GM18870 (cell line): ENCODE results near the gene RUFY4.
"Not testable (repeated sequence)": the region's sequence is repeated elsewhere in the genome, so short reads cannot be mapped to it uniquely, and the experiment has no call there.

Experiments
- ATAC-seq: cut with Tn5 transposase; IDR thresholded peaks from one replicate; pipeline ENCODE4 v1.9.1; 2021; ENCODE audit warnings: moderate library complexity; ENCODE audit not compliant: unreplicated experiment

Gene RUFY4

GRCh38 chr2:218031261-218031660 is 37.8 kb upstream of the RUFY4 start:
- no peak for ATAC-seq

GRCh38 chr2:218031771-218032257 is 37.2 kb upstream of the RUFY4 start:
- no peak for ATAC-seq

DNA sequence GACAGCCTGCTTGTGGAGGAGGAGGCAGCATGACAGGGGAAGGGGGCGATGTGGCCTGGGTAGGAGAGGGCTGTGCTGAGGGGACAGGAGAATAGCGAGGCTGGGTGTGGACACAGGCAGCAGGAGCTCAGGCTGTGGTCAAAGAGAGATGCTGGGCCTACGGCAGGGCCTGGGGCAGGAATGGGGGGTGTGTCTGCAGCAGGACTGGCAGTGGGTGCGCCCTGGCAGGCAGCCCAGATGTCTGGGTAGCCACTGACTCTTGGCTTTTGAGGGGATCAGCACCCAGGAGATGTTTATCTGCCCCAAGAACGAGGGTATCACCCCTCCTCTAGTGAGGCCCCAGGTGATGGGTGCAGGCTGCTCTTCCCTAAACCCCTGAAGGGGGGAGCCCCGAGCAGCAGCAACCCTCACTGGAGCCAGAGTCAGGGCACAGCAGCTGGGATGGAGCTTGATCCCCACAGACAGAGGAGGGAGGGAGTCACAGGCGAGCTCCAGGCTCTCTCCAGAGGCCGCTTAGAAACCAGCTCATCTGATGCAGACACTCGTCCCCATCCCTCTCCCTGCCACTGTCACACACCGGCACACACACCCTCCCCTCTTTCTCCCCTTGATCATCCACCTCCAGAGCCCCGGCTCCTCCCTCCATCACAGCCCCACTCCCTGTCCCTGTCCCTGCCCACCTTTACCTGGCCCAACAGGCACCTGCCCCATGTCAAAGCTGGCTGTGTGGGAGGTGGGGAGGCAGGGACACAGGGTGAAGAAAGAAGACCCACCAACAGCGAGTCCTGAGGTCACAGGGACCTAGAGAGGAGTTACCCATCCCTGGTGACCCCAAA is 36.5 kb upstream of the RUFY4 start:
- no peak for ATAC-seq

- no peak for ATAC-seq
These were observed 35.9 kb upstream of the RUFY4 start for GRCh38 chr2:218033208-218033589.

GRCh38 chr2:218033590-218034496 is 35.2 kb upstream of the RUFY4 start:
- ATAC-seq, result no peak

- ATAC-seq, result peak; percentile 87
These were observed 34.4 kb upstream of the RUFY4 start for GRCh38 chr2:218034497-218035213.

GRCh38 chr2:218035463-218036100 is 33.5 kb upstream of the RUFY4 start:
- ATAC-seq, result no peak

- ATAC-seq, result no peak
These were observed 32.7 kb upstream of the RUFY4 start for GRCh38 chr2:218036371-218036770.

DNA sequence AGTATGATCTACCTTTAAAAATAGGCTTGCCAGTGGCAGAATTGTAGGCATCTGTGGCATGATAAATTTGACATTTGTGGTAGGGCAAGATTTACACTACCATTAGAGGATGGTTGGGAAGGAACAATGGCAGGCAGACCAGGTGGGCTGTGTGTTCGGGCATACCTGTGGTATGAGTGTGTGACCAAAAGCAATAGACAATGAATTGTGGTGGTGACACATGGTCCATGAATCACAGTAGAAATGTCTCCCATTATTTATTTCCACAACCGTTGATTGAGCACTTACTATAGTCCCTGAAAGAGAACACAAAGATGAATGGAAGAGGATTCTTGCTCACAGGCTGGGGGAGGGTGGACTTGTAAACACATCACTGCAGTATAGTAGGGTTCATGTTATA is 29.9 kb upstream of the RUFY4 start:
- ATAC-seq, result no peak

DNA sequence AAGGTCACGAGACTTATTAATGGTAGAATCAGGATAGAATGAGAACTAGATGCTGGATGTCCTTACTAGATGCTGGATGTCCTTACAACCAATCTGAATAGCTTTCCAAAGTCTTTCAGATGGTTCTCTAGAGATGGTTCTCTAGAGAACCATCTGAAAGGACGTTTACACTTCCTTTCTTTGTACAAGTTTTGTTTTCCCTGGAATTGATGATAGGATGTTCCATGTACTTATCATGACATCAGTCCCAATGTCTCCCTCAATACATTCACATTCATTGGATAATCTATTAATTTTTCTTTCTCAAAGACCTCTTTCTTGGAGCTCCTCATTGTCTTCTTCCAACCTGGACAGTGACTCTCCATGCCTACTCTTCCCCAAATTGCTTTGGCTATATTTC is 28.2 kb upstream of the RUFY4 start:
- no peak for ATAC-seq

GRCh38 chr2:218041302-218042168 is 27.5 kb upstream of the RUFY4 start:
- no peak for ATAC-seq

DNA sequence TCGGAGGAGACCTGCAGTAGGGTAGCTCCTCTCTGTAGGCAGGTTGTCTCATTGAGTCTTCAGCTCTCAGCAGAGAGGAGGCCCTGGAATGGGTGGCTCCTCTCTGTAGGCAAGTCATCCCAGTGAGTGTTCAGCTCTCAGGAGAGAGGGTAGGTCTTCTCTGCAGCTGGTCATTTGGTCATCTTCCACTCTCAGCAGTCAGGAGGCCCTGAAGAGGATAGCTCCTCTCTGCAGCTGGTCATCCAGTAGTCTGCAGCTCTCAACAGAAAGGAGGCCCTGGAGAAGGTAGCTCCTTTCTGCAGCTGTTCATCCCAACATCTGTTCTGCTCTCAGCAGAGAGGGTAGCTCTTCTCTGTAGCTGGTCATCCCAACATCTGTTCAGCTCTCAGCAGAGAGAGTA is 26.0 kb upstream of the RUFY4 start:
- no peak for ATAC-seq

GRCh38 chr2:218043701-218044109 is 25.3 kb upstream of the RUFY4 start:
- no peak for ATAC-seq

DNA sequence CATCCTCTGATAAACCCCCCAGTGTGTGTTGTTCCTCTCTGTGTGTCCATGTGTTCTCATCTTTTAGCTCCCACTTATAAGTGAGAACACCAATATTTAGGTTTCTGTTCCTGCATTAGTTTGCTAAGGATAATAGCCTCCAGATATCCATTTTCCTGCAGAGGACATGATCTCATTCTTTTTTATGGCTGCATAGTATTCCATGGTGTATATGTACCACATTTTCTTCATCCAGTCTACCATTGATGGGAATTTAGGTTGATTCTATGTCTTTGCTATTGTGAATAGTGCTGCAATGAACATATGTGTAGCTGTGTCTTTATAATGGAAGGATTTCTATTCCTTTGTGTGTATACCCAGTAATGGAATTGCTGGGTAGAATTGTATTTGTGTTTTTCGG is 24.5 kb upstream of the RUFY4 start:
- not testable (repeated sequence) for ATAC-seq

DNA sequence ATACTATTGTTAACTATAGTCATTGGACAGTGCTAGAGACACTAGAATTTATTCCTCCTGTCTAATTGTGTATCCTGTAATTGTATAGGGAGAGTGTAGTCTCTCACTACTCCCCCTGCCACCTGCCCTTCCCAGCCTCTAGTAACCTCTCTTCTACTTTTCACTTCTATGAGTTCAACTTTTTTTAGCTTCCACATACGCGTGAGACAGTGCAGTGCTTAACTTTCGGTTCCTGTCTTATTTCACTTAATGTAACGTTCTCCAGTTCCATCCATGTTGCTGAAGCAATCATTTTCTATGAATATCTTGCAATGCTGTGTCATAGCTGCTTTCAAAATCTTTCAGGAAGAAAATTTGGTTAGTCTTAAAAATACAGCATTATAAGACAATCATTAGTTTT is 22.8 kb upstream of the RUFY4 start:
- ATAC-seq, result peak; percentile 86

GRCh38 chr2:218047536-218048225 is 21.4 kb upstream of the RUFY4 start:
- ATAC-seq, result no peak

DNA sequence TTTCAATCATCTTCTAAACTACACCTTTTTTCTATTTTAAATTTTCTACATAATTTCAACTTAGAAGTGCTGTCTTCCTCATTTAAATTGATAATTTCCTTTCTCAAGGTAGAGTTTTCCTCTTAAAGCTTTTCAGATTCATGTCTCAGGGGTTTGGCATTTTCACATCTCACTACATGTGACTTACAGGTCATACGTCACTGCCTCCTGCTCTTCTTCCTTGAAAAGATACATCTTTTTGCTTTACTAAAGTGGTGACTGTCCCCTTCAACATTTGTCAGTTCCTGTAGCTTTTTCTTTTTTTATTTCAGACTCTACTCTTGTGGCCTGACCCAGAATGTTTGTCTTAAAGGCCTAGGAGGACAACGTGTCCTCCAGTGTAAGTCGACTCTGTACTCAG is 17.1 kb upstream of the RUFY4 start:
- no peak for ATAC-seq

DNA sequence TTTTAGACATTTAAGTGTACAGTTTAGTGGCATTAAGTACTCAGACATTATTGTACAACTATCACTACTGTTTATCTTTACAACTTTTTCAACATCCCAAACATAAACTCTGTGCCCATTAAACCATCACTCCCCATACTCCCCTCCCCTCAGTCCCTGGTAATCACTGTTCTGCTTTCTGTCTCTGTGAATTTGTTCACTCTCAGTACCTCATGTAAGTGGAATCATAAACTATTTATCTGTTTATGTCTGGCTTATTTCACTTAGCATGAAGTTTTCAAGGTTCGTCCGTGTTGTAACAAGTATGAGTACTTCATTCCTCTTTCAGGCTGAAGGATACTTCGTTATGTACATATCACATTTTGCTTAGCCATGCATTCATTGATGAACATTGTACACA is 9.8 kb upstream of the RUFY4 start:
- ATAC-seq, result no peak

GRCh38 chr2:218060118-218060517 is 8.9 kb upstream of the RUFY4 start:
- ATAC-seq, result no peak
